Spleen (tissue), 7 donors: ENCODE measurements around the gene DPY19L2.
"Not testable (repeated sequence)": the region's sequence is repeated elsewhere in the genome, so short reads cannot be mapped to it uniquely, and the experiment has no call there.

ENCODE experiments used
- CTCF ChIP-seq, 11 experiments: fragments of 200-600 bp in 7 of 11; fragments of 450-650 bp in 4 of 11; sonication (generic) in 4 of 11; IDR thresholded peaks in 8 of 11; conservative IDR thresholded peaks in 3 of 11; 1 replicate in 7 of 11; 2 replicates in 4 of 11; pipeline versions ENCODE4 v1.4.0 to v1.8.0; 2016 to 2021; ENCODE audit warnings: antibody characterized with exemption in 11 of 11, inconsistent platforms in 4 of 11, mild to moderate bottlenecking in 1 of 11
- POLR2A ChIP-seq, 3 donors: fragments of 450-650 bp; IDR thresholded peaks; one replicate each; pipeline ENCODE4 v1.5.1; 2017; ENCODE audit warnings: antibody characterized with exemption in 3 of 3, mild to moderate bottlenecking in 1 of 3
- POLR2AphosphoS5 ChIP-seq, 3 donors: sonication (generic); formaldehyde crosslinking; IDR thresholded peaks; one replicate each; pipeline ENCODE4 v1.5.1; 2017; ENCODE audit warnings: antibody characterized with exemption in 3 of 3
- donor health status: DM: no; HTN: no; CAD: no; lungs with moderate emphysema.
- donor health status: DM: no; HTN: no; CAD: no.
- donor health status: DM: no; HTN: no; CAD: no.

- TF ChIP-seq POLR2AphosphoS5 (IDR thresholded peaks at IDR 0.05); CTCF (IDR thresholded peaks at IDR 0.05 in 8 of 11, conservative IDR thresholded peaks at IDR 0.05 in 3 of 11); POLR2A (IDR thresholded peaks at IDR 0.05): not testable (repeated sequence)
Measured at GRCh38 chr12:63643381-63644140, 24.7 kb downstream of the DPY19L2 start.
